Bronchial epithelial cell (primary cell): Measurements from ENCODE around the gene UXT. TPM values are rescaled to one million over a fixed set of nuclear protein-coding genes. Genes with fewer than 3 reads are reported as not detected.

Experiments
- DNase-seq: peaks from one replicate; pipeline ENCODE4 v3.0.0-alpha.2; 2010; ENCODE audit warnings: low read depth
- FAIRE-seq: peaks from 2 replicates; lab custom pipeline; 2011; peaks lifted over from hg19 to GRCh38; lab: Jason Lieb, UNC
- H3K27me3 ChIP-seq: 2 replicates; pipeline ENCODE4 v1.5.1; 2011; ENCODE audit warnings: low read length; ENCODE audit not compliant: control insufficient read depth, insufficient read depth
- H3K36me3 ChIP-seq: 2 replicates; pipeline ENCODE4 v1.5.1; 2011; ENCODE audit warnings: low read length; ENCODE audit not compliant: control insufficient read depth, insufficient read depth
- H3K4me3 ChIP-seq: 2 replicates; pipeline ENCODE4 v1.5.1; 2011; ENCODE audit warnings: mild to moderate bottlenecking, low read depth, low read length, control low read depth
- CTCF ChIP-seq: IDR thresholded peaks from 2 replicates; pipeline ENCODE4 v1.5.1; 2011; ENCODE audit warnings: mild to moderate bottlenecking, moderate library complexity, low read length, control low read depth, inconsistent platforms; ENCODE audit not compliant: insufficient read depth, severe bottlenecking
- total RNA-seq: library from RNA; depleted of rRNA; stranded (reverse); fragments of >200 nt; gene quantifications from 2 replicates; pipeline ENCODE4 v1.2.1, GENCODE V29; 2014

UXT gene
- total RNA-seq = 109 and 144 TPM in 2 replicates

- Histone ChIP-seq H3K27me3 (no peaks in the 10 kb centered on the region), H3K36me3 (peaks cover 1% of the 10 kb centered on the region), H3K4me3 (peak within 1 kb of the TSS; percentile 82)
- DNase-seq (peak; percentile 78), FAIRE-seq (no peak)
- no peak for TF ChIP-seq CTCF
These were observed at the start of gene UXT for GRCh38 chrX:47658684-47659420. Gene UXT (minus strand): TSS chrX:47659180. CDS start chrX:47658927, 253 bp downstream.

- TF ChIP-seq CTCF = no peak
- FAIRE-seq (no peak), DNase-seq (no peak)
- Histone ChIP-seq H3K36me3 (no peaks in the 10 kb centered on the region), H3K4me3 (no peak overlapping the region), H3K27me3 (no peaks in the 10 kb centered on the region)
These were observed 48.2 kb upstream of the UXT start for GRCh38 chrX:47707031-47707780.

- peak; percentile 8 for DNase-seq
- FAIRE-seq = no peak
- H3K27me3 ChIP-seq = no peaks in the 10 kb centered on the region
- TF ChIP-seq CTCF = no peak
- no peak overlapping the region for H3K4me3 ChIP-seq
- no peaks in the 10 kb centered on the region for H3K36me3 ChIP-seq
These were observed 47.6 kb upstream of the UXT start for GRCh38 chrX:47706575-47706974.

- Histone ChIP-seq H3K27me3 (no peaks in the 10 kb centered on the region), H3K4me3 (no peak overlapping the region), H3K36me3 (no peaks in the 10 kb centered on the region)
- FAIRE-seq = peak; percentile 87
- DNase-seq = peak; percentile 1
- no peak for TF ChIP-seq CTCF
These were observed 45.8 kb upstream of the UXT start for GRCh38 chrX:47704736-47705135.

- FAIRE-seq = no peak
- TF ChIP-seq CTCF = no peak
- peak; percentile 35 for DNase-seq
- Histone ChIP-seq H3K4me3 (no peak overlapping the region), H3K27me3 (no peaks in the 10 kb centered on the region), H3K36me3 (no peaks in the 10 kb centered on the region)
These were observed 38.2 kb upstream of the UXT start for GRCh38 chrX:47697181-47697580.
